Osteoblast (primary cell): Measurements from ENCODE around the gene REEP5. TPM values are rescaled to one million over a fixed set of nuclear protein-coding genes. Genes with fewer than 3 reads are reported as not detected.
"Not testable (repeated sequence)": the region's sequence is repeated elsewhere in the genome, so short reads cannot be mapped to it uniquely, and the experiment has no call there.

Source experiments
- DNase-seq: peaks from one replicate; pipeline ENCODE4 v3.0.0; 2011; ENCODE audit warnings: low spot score, mixed read lengths; ENCODE audit not compliant: insufficient read length; ENCODE audit errors: missing footprints
- H2AFZ ChIP-seq: 2 replicates; pipeline ENCODE4 v1.6.0; 2011; ENCODE audit warnings: mild to moderate bottlenecking, low read length
- H3K27ac ChIP-seq: 2 replicates; pipeline ENCODE4 v1.5.1; 2011; ENCODE audit warnings: mild to moderate bottlenecking, low read depth, low read length, moderate library complexity
- H3K27me3 ChIP-seq: 2 replicates; pipeline ENCODE4 v1.6.0; 2012; ENCODE audit warnings: mild to moderate bottlenecking, control low read depth, inconsistent platforms, low read length, moderate library complexity; ENCODE audit not compliant: insufficient read depth
- H3K36me3 ChIP-seq: 2 replicates; pipeline ENCODE4 v1.5.1; 2011; ENCODE audit warnings: mild to moderate bottlenecking, low read length, control low read depth, moderate library complexity; ENCODE audit not compliant: insufficient read depth
- H3K4me1 ChIP-seq: 2 replicates; pipeline ENCODE4 v1.5.1; 2011; ENCODE audit warnings: mild to moderate bottlenecking, low read length, control low read depth, moderate library complexity; ENCODE audit not compliant: insufficient read depth
- H3K4me2 ChIP-seq: 2 replicates; pipeline ENCODE4 v1.6.0; 2011; ENCODE audit warnings: mild to moderate bottlenecking, low read length; ENCODE audit not compliant: insufficient read depth
- H3K4me3 ChIP-seq: fragments of 200-600 bp; sonication (generic); 3 replicates; pipeline ENCODE4 v1.5.1; 2012; ENCODE audit warnings: mild to moderate bottlenecking, low read length, inconsistent platforms; ENCODE audit not compliant: insufficient read depth
- H3K79me2 ChIP-seq: 2 replicates; pipeline ENCODE4 v1.6.0; 2012; ENCODE audit warnings: mild to moderate bottlenecking, low read length, control low read depth, inconsistent platforms; ENCODE audit not compliant: insufficient read depth
- H3K9me3 ChIP-seq: 2 replicates; pipeline ENCODE4 v1.5.1; 2011; ENCODE audit warnings: low read depth, low read length, control low read depth
- H4K20me1 ChIP-seq: 2 replicates; pipeline ENCODE4 v1.6.0; 2012; ENCODE audit warnings: mild to moderate bottlenecking, low read length, control low read depth; ENCODE audit not compliant: insufficient read depth
- total RNA-seq: library from RNA; depleted of rRNA; stranded (reverse); fragments of >200 nt; gene quantifications from 2 replicates; pipeline ENCODE4 v1.2.3, GENCODE V29; 2012
- TF ChIP-seq, protein P1 (sequence below): IDR thresholded peaks from 2 replicates; pipeline ENCODE4 v1.5.1; 2011; ENCODE audit warnings: mild to moderate bottlenecking, low read depth, low read length, moderate library complexity; ENCODE audit errors: extremely low read depth

Gene REEP5
- total RNA-seq, 1 donor = 37.3 TPM

DNA sequence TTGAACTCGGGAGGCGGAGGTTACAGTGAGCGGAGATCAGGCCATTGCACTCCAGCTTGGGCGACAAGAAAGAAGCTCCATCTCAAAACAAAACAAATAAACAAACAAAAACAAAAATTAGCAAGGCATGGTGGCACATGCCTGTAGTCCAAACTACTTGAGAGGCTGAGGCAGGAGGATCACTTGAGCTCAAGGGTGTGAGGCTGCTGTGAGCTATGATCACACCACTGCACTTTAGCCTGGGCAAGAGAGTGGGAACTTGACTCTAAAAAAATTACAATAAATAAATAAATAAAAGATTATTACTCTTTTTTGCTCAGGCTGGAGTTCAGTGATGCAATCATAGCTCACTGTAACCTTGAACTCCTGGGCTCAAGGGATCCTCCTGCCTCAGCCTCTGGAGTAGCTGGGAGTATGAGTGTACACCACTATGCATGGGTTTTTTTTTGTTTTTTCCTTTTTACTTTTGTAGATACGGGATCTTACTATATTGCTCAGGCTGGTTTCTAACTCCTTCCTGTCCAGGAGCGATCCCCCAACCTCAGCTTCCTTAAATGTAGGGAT lies 45.6 kb upstream of the REEP5 start:
- Histone ChIP-seq H3K79me2 (no peaks in the 10 kb centered on the region), H4K20me1 (no peaks in the 10 kb centered on the region), H3K27me3 (no peaks in the 10 kb centered on the region), H3K4me2 (no peak overlapping the region), H3K4me1 (peaks cover 13% of the 10 kb centered on the region), H3K27ac (no peak overlapping the region), H2AFZ (no peak overlapping the region), H3K9me3 (no peaks in the 10 kb centered on the region), H3K36me3 (no peaks in the 10 kb centered on the region), H3K4me3 (no peak overlapping the region)
- no peak for DNase-seq
- TF ChIP-seq, protein P1, sequence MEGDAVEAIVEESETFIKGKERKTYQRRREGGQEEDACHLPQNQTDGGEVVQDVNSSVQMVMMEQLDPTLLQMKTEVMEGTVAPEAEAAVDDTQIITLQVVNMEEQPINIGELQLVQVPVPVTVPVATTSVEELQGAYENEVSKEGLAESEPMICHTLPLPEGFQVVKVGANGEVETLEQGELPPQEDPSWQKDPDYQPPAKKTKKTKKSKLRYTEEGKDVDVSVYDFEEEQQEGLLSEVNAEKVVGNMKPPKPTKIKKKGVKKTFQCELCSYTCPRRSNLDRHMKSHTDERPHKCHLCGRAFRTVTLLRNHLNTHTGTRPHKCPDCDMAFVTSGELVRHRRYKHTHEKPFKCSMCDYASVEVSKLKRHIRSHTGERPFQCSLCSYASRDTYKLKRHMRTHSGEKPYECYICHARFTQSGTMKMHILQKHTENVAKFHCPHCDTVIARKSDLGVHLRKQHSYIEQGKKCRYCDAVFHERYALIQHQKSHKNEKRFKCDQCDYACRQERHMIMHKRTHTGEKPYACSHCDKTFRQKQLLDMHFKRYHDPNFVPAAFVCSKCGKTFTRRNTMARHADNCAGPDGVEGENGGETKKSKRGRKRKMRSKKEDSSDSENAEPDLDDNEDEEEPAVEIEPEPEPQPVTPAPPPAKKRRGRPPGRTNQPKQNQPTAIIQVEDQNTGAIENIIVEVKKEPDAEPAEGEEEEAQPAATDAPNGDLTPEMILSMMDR = no peak

- no peaks in the 10 kb centered on the region for H3K27me3 ChIP-seq
- H3K9me3 ChIP-seq = no peaks in the 10 kb centered on the region
- H4K20me1 ChIP-seq = no peaks in the 10 kb centered on the region
- no peak overlapping the region for H3K4me3 ChIP-seq
- H3K79me2 ChIP-seq = no peaks in the 10 kb centered on the region
- TF ChIP-seq, protein P1 = no peak
- H3K4me1 ChIP-seq = peaks cover 14% of the 10 kb centered on the region
- no peak overlapping the region for H3K4me2 ChIP-seq
- H3K27ac ChIP-seq = no peak overlapping the region
- no peak for DNase-seq
- H2AFZ ChIP-seq = no peak overlapping the region
- H3K36me3 ChIP-seq = no peaks in the 10 kb centered on the region
Measured at GRCh38 chr5:112965733-112966306, 43.8 kb upstream of the REEP5 start.

- not testable (repeated sequence) for H3K27me3 ChIP-seq, DNase-seq, H3K4me3 ChIP-seq, H3K9me3 ChIP-seq, H2AFZ ChIP-seq, H3K4me2 ChIP-seq, H3K79me2 ChIP-seq, H3K36me3 ChIP-seq, H4K20me1 ChIP-seq
- peaks cover 37% of the 10 kb centered on the region for H3K4me1 ChIP-seq
- H3K27ac ChIP-seq = peak overlapping the region; percentile 64
Measured at GRCh38 chr5:112963374-112963733, 41.3 kb upstream of the REEP5 start.

GRCh38 chr5:112960863-112961504 lies 39.0 kb upstream of the REEP5 start:
- DNase-seq = no peak
- TF ChIP-seq, protein P1 = no peak
- no peak overlapping the region for H3K27ac ChIP-seq
- no peak overlapping the region for H2AFZ ChIP-seq
- H3K79me2 ChIP-seq = no peaks in the 10 kb centered on the region
- peaks cover 51% of the 10 kb centered on the region for H3K4me1 ChIP-seq
- no peaks in the 10 kb centered on the region for H3K36me3 ChIP-seq
- no peaks in the 10 kb centered on the region for H3K27me3 ChIP-seq
- H3K4me3 ChIP-seq = no peak overlapping the region
- peaks cover 2% of the 10 kb centered on the region for H4K20me1 ChIP-seq
- H3K4me2 ChIP-seq = no peak overlapping the region
- H3K9me3 ChIP-seq = no peaks in the 10 kb centered on the region
